Measurements from ENCODE around the gene AGRN.
"Not testable (repeated sequence)": the region's sequence is repeated elsewhere in the genome, so short reads cannot be mapped to it uniquely, and the experiment has no call there.

AGRN gene

DNA sequence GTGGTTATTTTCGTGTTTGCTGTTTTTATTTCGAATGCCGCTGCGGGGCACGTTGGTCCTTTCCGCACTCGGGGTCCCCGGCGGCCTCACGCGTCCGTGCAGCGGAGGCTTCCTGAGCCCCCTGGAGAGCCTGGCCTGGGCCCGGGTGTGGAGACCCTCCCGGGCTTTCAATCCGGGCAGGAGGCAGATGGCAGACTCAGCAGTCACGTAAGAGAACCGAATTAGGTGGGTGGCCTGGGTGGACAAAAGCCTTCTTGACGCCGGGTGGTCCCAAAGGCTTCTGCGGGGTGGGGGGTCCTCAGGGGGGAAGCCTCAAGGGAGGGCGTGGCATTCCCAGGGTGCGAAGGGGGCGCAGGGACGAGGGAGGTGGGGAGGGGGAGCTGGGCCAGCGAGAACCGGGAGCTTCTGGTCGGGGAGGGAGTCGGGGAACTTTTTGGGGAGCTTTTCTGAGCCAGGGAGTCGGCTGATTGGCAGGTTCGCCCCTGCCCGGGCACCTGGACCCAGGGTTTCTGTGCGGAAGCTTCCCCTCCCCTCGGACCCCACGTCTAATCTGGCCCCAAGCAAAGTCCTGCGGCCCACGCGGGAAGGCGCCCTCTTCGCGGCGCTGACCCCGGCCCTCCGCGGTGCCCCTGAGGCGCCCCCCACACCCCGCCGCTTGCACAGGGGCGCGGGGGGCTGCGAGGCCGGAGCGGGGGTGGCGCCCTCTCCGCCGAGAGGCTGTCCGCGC, 18.7 kb upstream of the AGRN start:
- DNase-seq = no peak

DNA sequence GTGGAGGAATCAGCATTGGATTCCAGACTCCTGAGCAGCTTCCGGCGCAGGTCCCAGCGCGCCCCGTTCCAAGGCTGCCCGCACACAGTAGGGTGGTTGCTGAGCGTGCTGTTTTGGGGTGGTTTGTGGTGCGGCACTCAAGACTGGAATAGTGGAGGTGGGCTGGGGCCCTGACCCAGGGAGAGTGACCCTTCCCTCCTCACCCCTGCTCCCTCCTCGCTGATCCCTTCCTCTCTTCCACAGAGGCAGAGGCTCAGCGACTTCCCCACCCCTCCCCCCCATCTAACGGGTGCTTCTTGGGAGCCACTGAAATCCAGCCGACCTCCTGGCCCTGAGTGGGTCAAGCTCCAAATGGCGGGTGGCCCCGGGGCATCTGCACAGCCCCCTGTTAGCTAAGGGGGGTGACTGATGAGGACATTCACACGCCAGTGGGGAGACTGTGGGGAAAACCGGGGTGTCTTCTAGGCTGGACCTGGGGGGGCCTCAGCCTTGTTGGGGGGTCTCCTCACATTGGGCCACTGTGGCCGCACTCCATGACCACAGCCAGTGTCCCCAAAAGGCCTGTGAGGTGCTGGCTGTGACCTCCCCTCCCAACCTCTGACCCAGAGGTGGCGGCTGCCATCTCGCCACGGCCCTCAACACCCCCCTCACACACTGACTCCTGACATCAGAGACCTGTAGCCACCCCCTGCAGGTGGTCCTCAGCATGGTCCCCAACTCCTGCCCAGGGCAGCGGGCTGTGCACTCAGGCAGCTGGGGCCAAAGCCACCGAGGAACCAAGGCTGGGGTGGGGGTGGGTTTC, 16.1 kb upstream of the AGRN start:
- DNase-seq = no peak

DNA sequence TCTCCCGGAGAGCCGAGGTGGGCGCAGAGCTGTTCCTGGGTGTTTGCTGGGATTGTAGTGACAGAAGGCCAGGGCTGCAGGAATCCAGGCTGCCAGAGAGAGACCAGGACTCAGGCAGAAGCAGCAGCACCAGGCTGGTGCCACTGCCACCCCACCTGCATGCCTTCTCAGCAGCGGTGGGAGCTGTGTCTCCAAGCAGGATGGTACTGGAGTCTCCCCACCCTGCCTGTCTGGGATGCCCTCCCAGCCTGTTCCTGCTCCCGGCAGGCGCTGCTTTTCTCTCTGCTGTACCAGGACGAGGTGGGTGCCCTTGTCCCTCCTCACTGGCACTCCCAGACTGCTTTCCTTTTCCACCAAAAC, 15.5 kb upstream of the AGRN start:
- no peak for DNase-seq

GRCh38 chr1:1004780-1005697, 14.9 kb upstream of the AGRN start:
- no peak for DNase-seq

- DNase-seq = no peak
Measured at GRCh38 chr1:1005774-1006304, 14.1 kb upstream of the AGRN start.

DNA sequence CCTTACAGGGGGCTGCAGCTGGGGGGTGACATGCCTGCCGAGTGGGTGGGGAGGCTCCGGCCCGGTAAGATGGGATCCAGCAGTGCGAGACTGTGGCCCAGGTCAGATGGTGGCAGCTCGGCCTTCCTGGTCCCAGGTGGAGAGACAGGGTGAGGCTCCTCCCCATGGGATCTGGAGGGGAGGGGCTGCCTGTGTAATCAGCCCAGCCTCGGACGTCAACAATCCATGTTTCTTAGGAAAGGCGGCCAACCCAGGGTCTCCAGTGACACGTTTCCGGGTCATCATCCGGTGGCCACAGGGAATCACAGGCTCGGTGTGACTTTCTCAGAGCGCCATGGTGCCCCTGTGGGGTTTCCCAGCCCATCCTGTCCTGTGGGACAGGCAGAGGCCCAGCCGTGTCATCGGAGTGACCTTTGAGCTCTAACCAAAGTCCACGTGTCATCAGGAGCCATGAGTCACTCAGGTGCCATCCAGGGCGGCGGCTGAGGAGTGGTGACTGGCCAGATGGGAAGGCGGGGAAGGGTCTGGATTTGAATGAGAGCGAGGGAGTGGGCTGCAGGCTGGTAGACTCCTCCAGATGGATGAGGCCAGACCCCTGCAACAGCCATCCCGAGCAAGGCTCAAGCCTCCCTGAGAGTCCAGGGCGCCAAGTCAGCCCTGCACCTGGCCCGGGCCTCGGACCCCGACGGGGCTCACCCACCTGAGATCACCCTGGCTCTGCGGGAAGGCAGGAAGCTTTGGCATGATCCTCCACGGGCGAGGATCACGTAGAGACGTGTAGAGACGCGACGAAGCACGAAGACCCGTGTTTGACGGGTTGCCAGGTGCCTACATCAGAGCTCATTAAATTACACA, 13.4 kb upstream of the AGRN start:
- DNase-seq = no peak

DNA sequence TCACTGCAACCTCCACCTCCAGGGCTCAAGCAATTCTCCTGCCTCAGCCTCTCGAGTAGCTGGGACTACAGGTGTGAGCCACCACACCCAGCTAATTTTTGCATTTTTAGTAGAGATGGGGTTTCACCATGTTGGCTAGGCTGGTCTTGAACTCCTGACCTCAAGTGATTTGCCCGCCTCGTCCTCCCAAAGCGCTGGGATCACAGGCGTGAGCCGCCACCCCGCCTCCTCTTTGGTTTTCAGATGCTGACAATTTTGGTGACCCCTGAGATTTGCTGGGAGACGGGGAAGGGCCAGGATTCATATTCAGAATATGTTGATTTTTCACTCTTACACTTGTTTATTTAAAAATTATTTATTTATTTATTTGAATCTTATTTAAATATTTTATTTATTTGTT, 9.8 kb upstream of the AGRN start:
- DNase-seq = not testable (repeated sequence)

- no peak for DNase-seq
Measured at GRCh38 chr1:1011396-1011949, 8.4 kb upstream of the AGRN start.

GRCh38 chr1:1012736-1013104, 7.2 kb upstream of the AGRN start:
- DNase-seq = peak; percentile 27

DNA sequence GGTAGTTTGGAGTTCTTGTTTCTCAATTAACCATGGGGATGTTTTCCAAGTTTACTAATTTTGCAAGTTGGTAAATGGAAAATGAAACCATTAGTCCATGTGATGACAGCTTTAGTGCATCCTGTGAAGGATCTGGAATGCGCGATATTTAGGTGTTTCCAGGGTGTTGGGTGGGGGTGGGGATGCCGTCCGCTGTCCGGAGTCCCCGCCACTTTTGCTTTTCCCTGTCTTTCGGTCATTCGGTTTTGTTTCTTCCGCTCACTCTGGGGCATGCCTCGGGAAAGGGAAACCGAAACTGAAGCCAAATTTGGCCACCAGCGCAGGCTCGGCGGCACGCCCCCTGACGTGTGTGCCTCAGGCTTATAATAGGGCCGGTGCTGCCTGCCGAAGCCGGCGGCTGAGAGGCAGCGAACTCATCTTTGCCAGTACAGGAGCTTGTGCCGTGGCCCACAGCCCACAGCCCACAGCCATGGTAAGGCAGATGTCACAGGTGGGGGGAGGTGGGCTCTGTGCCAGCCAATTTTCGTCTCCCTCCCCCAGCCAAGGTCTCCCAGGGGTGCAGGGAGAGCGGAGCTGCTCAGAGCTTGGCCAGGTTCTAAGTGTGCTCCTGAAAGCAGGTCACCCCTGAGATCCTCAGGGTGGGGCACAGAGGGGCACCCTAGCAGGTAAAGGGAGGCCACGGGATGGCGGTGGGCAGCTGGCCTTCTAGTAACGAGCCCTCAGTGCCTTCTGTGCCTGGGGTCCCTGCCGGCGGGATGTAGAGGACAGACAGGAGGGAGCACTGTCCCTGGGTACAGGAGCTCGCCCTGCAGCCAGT, 6.6 kb upstream of the AGRN start, which contains the start of gene ISG15:
ISG15 (plus strand) TSS at position 393 of the 817 bp plus-strand sequence; CDS start at position 470, 77 bp downstream.
- DNase-seq = peak; percentile 93

DNA sequence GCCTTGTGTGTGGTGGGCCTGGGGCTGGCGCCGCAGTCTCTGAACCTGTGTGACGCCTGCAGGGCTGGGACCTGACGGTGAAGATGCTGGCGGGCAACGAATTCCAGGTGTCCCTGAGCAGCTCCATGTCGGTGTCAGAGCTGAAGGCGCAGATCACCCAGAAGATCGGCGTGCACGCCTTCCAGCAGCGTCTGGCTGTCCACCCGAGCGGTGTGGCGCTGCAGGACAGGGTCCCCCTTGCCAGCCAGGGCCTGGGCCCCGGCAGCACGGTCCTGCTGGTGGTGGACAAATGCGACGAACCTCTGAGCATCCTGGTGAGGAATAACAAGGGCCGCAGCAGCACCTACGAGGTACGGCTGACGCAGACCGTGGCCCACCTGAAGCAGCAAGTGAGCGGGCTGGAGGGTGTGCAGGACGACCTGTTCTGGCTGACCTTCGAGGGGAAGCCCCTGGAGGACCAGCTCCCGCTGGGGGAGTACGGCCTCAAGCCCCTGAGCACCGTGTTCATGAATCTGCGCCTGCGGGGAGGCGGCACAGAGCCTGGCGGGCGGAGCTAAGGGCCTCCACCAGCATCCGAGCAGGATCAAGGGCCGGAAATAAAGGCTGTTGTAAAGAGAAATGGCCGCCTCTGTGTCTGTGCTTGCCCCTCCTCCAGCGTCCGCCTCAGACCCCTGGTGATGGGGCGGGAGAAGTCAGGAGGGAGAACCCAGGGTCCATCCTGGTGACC, 5.8 kb upstream of the AGRN start:
- DNase-seq = peak; percentile 51

- DNase-seq = peak; percentile 17
Measured at GRCh38 chr1:1014799-1015681, 4.9 kb upstream of the AGRN start.

DNA sequence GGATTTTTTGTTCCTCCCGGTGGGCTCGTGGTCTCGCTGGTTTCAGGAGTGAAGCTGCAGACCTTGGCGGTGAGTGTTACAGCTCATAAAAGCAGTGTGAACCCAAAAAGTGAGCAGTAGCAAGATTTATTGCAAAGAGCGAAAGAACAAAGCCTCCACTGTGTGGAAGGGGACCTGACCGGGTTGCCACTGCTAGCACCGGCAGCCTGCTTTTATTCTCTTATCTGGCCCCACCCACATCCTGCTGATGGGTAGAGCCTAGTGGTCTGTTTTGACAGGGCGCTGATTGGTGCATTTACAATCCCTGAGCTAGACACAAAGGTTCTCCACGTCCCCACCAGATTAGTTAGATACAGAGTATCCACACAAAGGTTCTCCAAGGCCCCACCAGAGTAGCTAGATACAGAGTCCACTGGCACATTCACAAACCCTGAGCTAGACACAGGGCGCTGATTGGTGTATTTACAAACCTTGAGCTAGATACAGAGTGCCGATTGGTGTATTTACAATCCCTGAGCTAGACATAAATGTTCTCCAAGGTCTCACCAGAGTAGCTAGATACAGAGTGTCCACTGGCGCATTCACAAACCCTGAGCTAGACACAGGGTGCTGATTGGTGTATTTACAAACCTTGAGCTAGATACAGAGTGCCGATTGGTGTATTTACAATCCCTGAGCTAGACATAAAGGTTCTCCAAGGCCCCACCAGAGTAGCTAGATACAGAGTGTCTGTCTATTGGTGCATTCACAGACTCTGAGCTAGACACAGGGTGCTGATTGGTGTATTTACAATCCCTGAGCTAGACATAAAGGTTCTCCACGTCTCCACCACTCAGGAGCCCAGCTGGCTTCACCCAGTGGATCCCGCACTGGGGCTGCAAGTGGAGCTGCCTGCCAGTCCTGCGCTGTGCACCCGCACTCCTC, 2.3 kb upstream of the AGRN start:
- not testable (repeated sequence) for DNase-seq

- DNase-seq = not testable (repeated sequence)
Measured at GRCh38 chr1:1018321-1018685, 1.6 kb upstream of the AGRN start.

DNA sequence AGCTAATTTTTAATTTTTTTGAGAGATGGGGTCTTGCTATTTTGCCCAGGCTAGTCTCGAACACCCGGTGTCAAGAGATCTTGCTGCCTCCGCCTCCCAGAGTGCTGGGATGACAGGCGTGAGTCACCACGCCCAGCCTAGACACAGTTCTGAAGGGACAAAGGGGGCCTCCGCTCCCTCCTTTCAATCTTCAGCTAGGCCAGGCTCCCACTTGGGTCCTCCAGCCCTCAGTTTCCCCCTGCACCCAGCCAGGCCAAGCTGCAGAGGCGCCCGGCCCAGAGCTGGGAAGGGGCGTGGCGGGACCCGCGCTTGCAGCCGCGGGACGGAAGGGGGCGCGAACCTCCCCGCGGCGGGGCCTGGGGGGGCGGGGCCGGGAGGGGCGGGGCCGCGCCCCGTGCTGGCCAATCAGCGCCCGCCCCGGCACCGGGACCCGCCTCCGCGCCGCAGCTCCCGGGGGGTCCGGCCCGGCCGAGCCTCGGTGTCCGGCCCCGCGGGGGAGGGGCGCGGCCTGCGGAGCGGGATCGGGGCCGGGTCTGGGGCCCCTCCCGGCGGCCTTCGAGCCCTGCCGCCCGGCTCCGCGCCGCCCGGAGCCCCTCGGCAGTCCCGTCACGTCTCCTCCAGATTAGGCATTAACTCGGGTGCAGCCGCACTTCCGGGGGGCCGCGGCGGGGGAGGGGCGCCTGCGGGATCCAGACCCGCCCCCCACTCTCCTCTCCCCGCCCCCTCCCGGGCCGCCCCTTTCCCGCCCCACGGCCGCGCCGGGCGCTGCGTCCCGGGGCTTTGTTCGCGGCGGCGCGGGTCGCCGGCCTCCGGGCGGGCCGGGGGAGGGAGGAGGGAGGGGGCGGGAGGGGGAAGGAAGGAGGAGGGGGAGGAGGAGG, 559 bp upstream of the AGRN start:
- DNase-seq = peak; percentile 87

GRCh38 chr1:1020415-1021009, 592 bp downstream of the AGRN start:
- peak; percentile 33 for DNase-seq
